Panc1 (cell line): ENCODE results near the gene CARD10.

ENCODE experiments used
- CTCF ChIP-seq: fragments of 450-650 bp; IDR thresholded peaks from 2 replicates; pipeline ENCODE4 v1.5.1; 2017; ENCODE audit warnings: mild to moderate bottlenecking
- POLR2AphosphoS5 ChIP-seq: IDR thresholded peaks from 2 replicates; pipeline ENCODE4 v1.6.1; 2012; ENCODE audit warnings: mild to moderate bottlenecking, low read depth, low read length, moderate library complexity
- REST ChIP-seq, 2 experiments: IDR thresholded peaks; 2 replicates each; pipeline ENCODE4 v1.6.1; 2011 to 2012; ENCODE audit warnings: low read depth in 2 of 2, control low read depth in 1 of 2, low read length in 1 of 2, mild to moderate bottlenecking in 1 of 2, moderate library complexity in 1 of 2; ENCODE audit not compliant: insufficient read depth in 1 of 2
- SIN3A ChIP-seq: IDR thresholded peaks from 2 replicates; pipeline ENCODE4 v1.6.1; 2012; ENCODE audit warnings: low read depth, mild to moderate bottlenecking, low read length, moderate library complexity, borderline replicate concordance; ENCODE audit not compliant: insufficient read depth
- TCF7L2 ChIP-seq: IDR thresholded peaks from 2 replicates; pipeline ENCODE4 v1.6.1; 2011; ENCODE audit warnings: mild to moderate bottlenecking, low read depth, low read length, inconsistent platforms

- TF ChIP-seq CTCF = no peak
- TF ChIP-seq POLR2AphosphoS5 = no peak
- no peak for TF ChIP-seq REST (IDR thresholded peaks at IDR 0.05; ENCODE audit: insufficient read depth in 1 of 2, low read depth in 2 of 2, low read length in 1 of 2)
- TF ChIP-seq TCF7L2 = no peak
- TF ChIP-seq SIN3A = no peak
Observed at GRCh38 chr22:37445501-37445900, 73.7 kb downstream of the CARD10 start.
